Measurements from ENCODE around the gene DCHS1.

GRCh38 chr11:6647836-6648235 is 7.8 kb downstream of the DCHS1 start:
- TF ChIP-seq POLR2A (IDR thresholded peaks at IDR 0.05), result no peak
- no peak for TF ChIP-seq EP300 (IDR thresholded peaks at IDR 0.05)

Measured in ovary (tissue), 1 donor.